HCT116 (cell line): ENCODE measurements around the gene SRGAP2. TPM values are rescaled to one million over a fixed set of nuclear protein-coding genes. Genes with fewer than 3 reads are reported as not detected.
A peak's percentile ranks its signal among the peaks of the same experiment; 100 is the strongest.
"Not testable (repeated sequence)": the region's sequence is repeated elsewhere in the genome, so short reads cannot be mapped to it uniquely, and the experiment has no call there.

ENCODE experiments used
- ATAC-seq: fragments of 200-7000 bp; cut with Tn5 transposase; 2 replicates; pipeline ENCODE4 v1.9.1; 2020; ENCODE audit warnings: mild to moderate bottlenecking, moderate library complexity
- Bru-seq: library from RNA; stranded (reverse); fragments of 400-500 nt; gene quantifications from one replicate; lab custom pipeline; 2021; lab: Mats Ljungman, UMichigan
- BruChase-seq, 2 experiments: library from RNA; stranded (reverse); fragments of 400-500 nt; gene quantifications; one replicate each; lab custom pipeline; 2021; lab: Mats Ljungman, UMichigan
- BruUV-seq: library from RNA; stranded (reverse); fragments of 400-500 nt; replicated peaks from 2 replicates; lab custom pipeline; 2021; lab: Mats Ljungman, UMichigan
- CTCF ChIA-PET: fragments of 300-600 bp; sonication (Branson Sonifier 250); formaldehyde crosslinking; loops from one replicate; lab custom pipeline; 2021; ENCODE audit warnings: antibody characterized with exemption; lab: Charles Lee
- POLR2A ChIA-PET: fragments of 300-600, 350-600 bp; sonication (Branson Sonifier 250); formaldehyde crosslinking; loops from one replicate; lab custom pipeline; 2021; ENCODE audit warnings: antibody characterized with exemption; lab: Charles Lee
- RAD21 ChIA-PET, 2 experiments: fragments of 300-600 bp; sonication (Branson Sonifier 250); formaldehyde crosslinking; loops; one replicate each; lab custom pipeline; 2023; ENCODE audit warnings: low total read pairs in 2 of 2; ENCODE audit not compliant: uncharacterized antibody in 2 of 2, unreplicated experiment in 2 of 2, low non-redundant PET in 1 of 2; lab: Charles Lee
- DNase-seq: peaks from one replicate; pipeline ENCODE4 v3.0.0-alpha.2; 2010; ENCODE audit warnings: low read depth, low spot score
- H2AFZ ChIP-seq: fragments of 200-600 bp; shearing (Covaris generic), sonication (generic); 2 replicates; pipeline ENCODE4 v1.6.1; 2017; ENCODE audit warnings: low read depth, mixed run types, mixed read lengths, antibody characterized with exemption, low read length; ENCODE audit not compliant: poor library complexity, severe bottlenecking
- H3K27ac ChIP-seq: 2 replicates; pipeline ENCODE4 v1.5.1; 2012; ENCODE audit warnings: low read depth, low read length
- H3K27me3 ChIP-seq: fragments of 200-600 bp; sonication (generic); 2 replicates; pipeline ENCODE4 v1.6.1; 2016; ENCODE audit warnings: mixed run types, low read length, mixed read lengths; ENCODE audit not compliant: insufficient read depth
- H3K36me3 ChIP-seq, 2 experiments: fragments of 200-500 bp in 1 of 2; fragments of 200-600 bp in 1 of 2; sonication (Bioruptor generic) in 1 of 2; sonication (generic) in 1 of 2; 2 replicates each; pipeline versions ENCODE4 v1.5.1 to v1.6.1; 2014 to 2016; ENCODE audit warnings: low read length in 2 of 2, inconsistent platforms in 1 of 2, mixed read lengths in 1 of 2, mixed run types in 1 of 2; ENCODE audit not compliant: insufficient read depth in 2 of 2, control insufficient read depth in 1 of 2
- H3K4me1 ChIP-seq, 2 experiments: fragments of 200-600 bp in 1 of 2; sonication (generic) in 1 of 2; 2 replicates each; pipeline versions ENCODE4 v1.5.1 to v1.6.1; 2012 to 2017; ENCODE audit warnings: low read length in 2 of 2, inconsistent platforms in 1 of 2, mild to moderate bottlenecking in 1 of 2, mixed read lengths in 1 of 2, mixed run types in 1 of 2, moderate library complexity in 1 of 2; ENCODE audit not compliant: insufficient read depth in 2 of 2, control insufficient read depth in 1 of 2
- H3K4me2 ChIP-seq: fragments of 200-600 bp; sonication (generic); 2 replicates; pipeline ENCODE4 v1.6.1; 2017; ENCODE audit warnings: mixed run types, low read length, mixed read lengths
- H3K4me3 ChIP-seq, 2 experiments: fragments of 200-600 bp in 1 of 2; sonication (generic) in 1 of 2; replicated peaks in 1 of 2; 2 replicates each; pipeline ENCODE4 v1.5.1; 2011 to 2016; ENCODE audit warnings: low read length in 2 of 2, control low read depth in 1 of 2, low read depth in 1 of 2, mild to moderate bottlenecking in 1 of 2, mixed read lengths in 1 of 2, mixed run types in 1 of 2
- H3K79me2 ChIP-seq: fragments of 200-600 bp; sonication (generic); 2 replicates; pipeline ENCODE4 v1.6.1; 2017; ENCODE audit warnings: mild to moderate bottlenecking, mixed run types, low read length, moderate library complexity, mixed read lengths; ENCODE audit not compliant: insufficient read depth
- H3K9ac ChIP-seq: fragments of 200-600 bp; sonication (generic); 2 replicates; pipeline ENCODE4 v1.6.1; 2016; ENCODE audit warnings: low read length, mixed read lengths
- H3K9me2 ChIP-seq: fragments of 200-600 bp; sonication (generic), shearing (Covaris generic); 2 replicates; pipeline ENCODE4 v1.6.1; 2017; ENCODE audit warnings: mixed run types, mild to moderate bottlenecking, moderate library complexity; ENCODE audit not compliant: insufficient read depth
- H3K9me3 ChIP-seq, 2 experiments: fragments of 200-500 bp in 1 of 2; fragments of 200-600 bp in 1 of 2; sonication (Bioruptor generic) in 1 of 2; sonication (generic) in 1 of 2; 2 replicates each; pipeline ENCODE4 v1.6.1; 2014 to 2017; ENCODE audit warnings: low read length in 2 of 2, mixed read lengths in 2 of 2, inconsistent platforms in 1 of 2, low read depth in 1 of 2, mild to moderate bottlenecking in 1 of 2, mixed run types in 1 of 2, moderate library complexity in 1 of 2; ENCODE audit not compliant: control insufficient read depth in 1 of 2, insufficient read depth in 1 of 2
- H4K20me1 ChIP-seq: fragments of 200-600 bp; sonication (generic), shearing (Covaris generic); 2 replicates; pipeline ENCODE4 v1.6.1; 2017; ENCODE audit warnings: mixed run types, mild to moderate bottlenecking, moderate library complexity; ENCODE audit not compliant: insufficient read depth
- intact Hi-C: fragments of 100-400 bp; cut with micrococcal nuclease; formaldehyde crosslinking; loops from 2 replicates; pipeline ENCODE4 v1.10.0; 2022
- long read RNA-seq: library from polyadenylated mRNA; unstranded; transcript quantifications from one replicate; pipeline ENCODE4 v2.0.0, GENCODE V29; 2021; ENCODE audit not compliant: unreplicated experiment
- polyA plus RNA-seq: library from polyadenylated mRNA; unstranded; fragments of >200 nt; gene quantifications from 2 replicates; pipeline ENCODE4 v1.2.1, GENCODE V29; 2012; ENCODE audit warnings: missing spikeins
- total RNA-seq: library from RNA; stranded (reverse); gene quantifications from one replicate; pipeline ENCODE4 v1.2.1, GENCODE V29; 2021; ENCODE audit not compliant: unreplicated experiment
- TF ChIP-seq, protein P1 (sequence below), 3 experiments: fragments of 200-600 bp in 1 of 3; sonication (generic) in 1 of 3; IDR thresholded peaks in 2 of 3; conservative IDR thresholded peaks in 1 of 3; 2 replicates each; pipeline ENCODE4 v1.5.1; 2012 to 2017; ENCODE audit warnings: low read depth in 2 of 3, low read length in 2 of 3, antibody characterized with exemption in 1 of 3, borderline replicate concordance in 1 of 3, control low read depth in 1 of 3, mild to moderate bottlenecking in 1 of 3, mixed read lengths in 1 of 3, mixed run types in 1 of 3, moderate library complexity in 1 of 3; ENCODE audit not compliant: insufficient read depth in 1 of 3

The SRGAP2 gene
- total RNA-seq (58.2 TPM), Bru-seq, nascent RNA (percentile 69 among the genes with signal in this experiment), BruChase-seq, experiment 1, labeled RNA remaining after a 6-hour chase (percentile 54 among the genes with signal in this experiment), BruChase-seq, experiment 2, labeled RNA remaining after a 2-hour chase (percentile 60 among the genes with signal in this experiment)
- polyA plus RNA-seq = 28.1 and 31.3 TPM in 2 replicates
- long read RNA-seq, partial matches to known transcripts = 3 of 11 reads
- long read RNA-seq, other reads (novel, unspliced or antisense) = 8 of 11 reads

DNA sequence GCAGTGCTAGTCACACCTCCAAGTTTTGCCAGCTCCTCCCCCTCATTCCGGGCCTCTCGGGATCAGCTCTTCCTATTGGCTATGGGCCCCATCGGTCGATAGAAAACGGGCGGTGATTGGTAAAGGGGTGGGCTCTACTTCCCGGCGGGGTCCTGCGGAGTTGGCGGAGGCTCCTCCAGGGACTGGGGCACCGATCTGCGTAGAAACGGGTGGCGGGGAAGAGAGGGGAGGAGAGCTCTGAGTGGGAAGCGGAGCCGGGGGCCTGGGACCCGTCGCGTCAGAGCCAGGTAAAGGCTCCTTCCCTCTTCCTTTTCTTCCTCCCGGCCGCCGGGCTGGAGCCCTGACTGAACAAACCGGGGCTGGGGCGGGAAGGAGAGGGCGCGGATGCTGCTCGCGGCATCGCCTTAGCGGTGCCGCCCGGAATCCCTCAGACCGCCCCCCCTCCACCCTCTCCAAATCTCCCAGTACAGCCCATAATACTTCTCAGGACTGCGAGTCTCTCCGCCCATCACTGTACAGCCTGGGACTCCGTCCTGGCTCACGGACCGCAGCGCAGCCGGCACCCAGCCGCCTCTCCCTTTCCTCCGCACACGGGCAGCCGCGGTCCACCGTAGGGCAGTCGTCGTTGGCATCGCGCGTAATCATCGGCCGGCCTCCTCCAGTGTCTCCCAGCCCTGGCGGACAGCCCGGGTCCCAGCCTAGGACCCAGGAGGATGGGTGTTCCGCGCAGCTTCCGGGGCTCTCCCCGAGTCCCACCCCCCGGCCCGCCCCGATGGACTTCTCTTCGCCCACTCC lies at the start of gene SRGAP2:
Gene SRGAP2 (plus strand): TSS at position 178 of the 795 bp plus-strand sequence. CDS start 2,430 bp downstream, outside the sequence.
- H3K79me2 ChIP-seq, POLR2A ChIA-PET, RAD21 ChIA-PET, H3K9me2 ChIP-seq, H3K9me3 ChIP-seq, H3K4me1 ChIP-seq, H3K36me3 ChIP-seq, H3K27me3 ChIP-seq, intact Hi-C loops, H2AFZ ChIP-seq, CTCF ChIA-PET, H4K20me1 ChIP-seq: not testable (repeated sequence)
- DNase-seq = peak; percentile 15
- BruUV-seq = TSS peak; percentile 60
- ATAC-seq = peak; percentile 75
- H3K9ac ChIP-seq = peak within 1 kb of the TSS; percentile 47; the same call in 1 of the 2 replicates
- H3K4me2 ChIP-seq = peak within 1 kb of the TSS; percentile 48
- peak within 1 kb of the TSS; percentile 48; the same call in 1 of the 2 replicates for H3K27ac ChIP-seq
- peak within 1 kb of the TSS; percentile 45 to 51 for H3K4me3 ChIP-seq

DNA sequence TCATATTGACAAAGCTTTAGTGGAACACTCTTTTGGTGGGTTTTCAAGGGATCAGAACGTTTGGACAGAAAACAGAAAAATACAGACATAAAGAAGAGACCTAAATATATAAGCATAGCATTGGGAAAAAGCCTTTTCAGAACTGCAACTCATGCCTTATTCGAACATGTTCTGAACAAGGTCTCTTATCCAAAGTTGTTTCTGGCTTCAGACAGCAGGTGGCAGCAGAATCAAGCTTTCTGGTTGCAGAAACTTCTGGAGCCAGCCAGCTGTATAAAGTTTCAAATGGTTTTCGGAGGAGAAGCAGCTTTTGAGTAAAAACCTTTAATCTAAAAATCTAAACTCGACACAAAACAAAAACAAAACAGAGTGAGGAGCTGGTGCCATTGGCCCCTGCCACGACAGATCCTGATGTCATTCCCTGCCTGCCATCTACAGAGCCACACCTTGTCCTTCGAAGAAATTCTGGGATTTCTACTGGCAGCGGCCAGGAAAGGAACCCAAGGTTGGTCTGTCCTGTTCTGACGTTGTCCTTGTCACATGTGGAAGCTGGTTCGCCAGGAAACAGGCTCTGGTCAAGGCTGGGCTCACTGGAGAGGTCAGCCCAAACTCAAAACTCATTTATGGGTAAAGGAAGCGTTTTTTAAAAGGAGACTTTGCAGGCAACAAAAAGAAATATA lies 35.9 kb upstream of the SRGAP2 start:
- BruUV-seq, H3K9me3 ChIP-seq: not testable (repeated sequence)

DNA sequence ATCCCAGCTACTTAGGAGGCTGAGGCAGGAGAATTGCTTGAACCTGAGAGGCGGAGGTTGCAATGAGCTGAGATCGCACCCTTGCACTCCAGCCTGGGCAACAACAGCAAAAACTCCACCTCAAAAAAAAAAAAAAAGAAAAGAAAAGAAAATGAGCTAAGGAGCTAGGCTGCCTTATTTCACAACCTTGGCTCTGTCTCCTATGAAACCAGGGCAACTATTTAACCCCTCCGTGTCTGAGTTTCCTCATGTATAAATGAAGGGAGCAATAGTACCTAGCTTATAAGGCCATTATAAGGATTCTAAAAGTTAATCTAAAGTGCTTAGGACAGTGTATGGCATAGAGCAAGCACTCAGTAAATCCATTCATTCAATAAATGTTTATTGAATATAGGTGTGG lies 33.5 kb upstream of the SRGAP2 start:
- BruUV-seq, H3K9me3 ChIP-seq, H3K9me2 ChIP-seq, RAD21 ChIA-PET, H3K79me2 ChIP-seq, H3K4me1 ChIP-seq, ATAC-seq, intact Hi-C loops, H3K4me3 ChIP-seq, H4K20me1 ChIP-seq, H3K27me3 ChIP-seq, CTCF ChIA-PET, H3K36me3 ChIP-seq, H3K9ac ChIP-seq, H2AFZ ChIP-seq, H3K27ac ChIP-seq, DNase-seq, H3K4me2 ChIP-seq, POLR2A ChIA-PET: not testable (repeated sequence)

More for the DNA sequence above, 35.9 kb upstream of the SRGAP2 start:
- H3K27ac ChIP-seq, DNase-seq, H3K4me3 ChIP-seq, H3K9me2 ChIP-seq, H3K4me1 ChIP-seq, H3K79me2 ChIP-seq, H2AFZ ChIP-seq, H3K27me3 ChIP-seq, H3K4me2 ChIP-seq, RAD21 ChIA-PET, CTCF ChIA-PET, H3K36me3 ChIP-seq, intact Hi-C loops, H3K9ac ChIP-seq, POLR2A ChIA-PET, H4K20me1 ChIP-seq: not testable (repeated sequence)
- TF ChIP-seq, protein P1, sequence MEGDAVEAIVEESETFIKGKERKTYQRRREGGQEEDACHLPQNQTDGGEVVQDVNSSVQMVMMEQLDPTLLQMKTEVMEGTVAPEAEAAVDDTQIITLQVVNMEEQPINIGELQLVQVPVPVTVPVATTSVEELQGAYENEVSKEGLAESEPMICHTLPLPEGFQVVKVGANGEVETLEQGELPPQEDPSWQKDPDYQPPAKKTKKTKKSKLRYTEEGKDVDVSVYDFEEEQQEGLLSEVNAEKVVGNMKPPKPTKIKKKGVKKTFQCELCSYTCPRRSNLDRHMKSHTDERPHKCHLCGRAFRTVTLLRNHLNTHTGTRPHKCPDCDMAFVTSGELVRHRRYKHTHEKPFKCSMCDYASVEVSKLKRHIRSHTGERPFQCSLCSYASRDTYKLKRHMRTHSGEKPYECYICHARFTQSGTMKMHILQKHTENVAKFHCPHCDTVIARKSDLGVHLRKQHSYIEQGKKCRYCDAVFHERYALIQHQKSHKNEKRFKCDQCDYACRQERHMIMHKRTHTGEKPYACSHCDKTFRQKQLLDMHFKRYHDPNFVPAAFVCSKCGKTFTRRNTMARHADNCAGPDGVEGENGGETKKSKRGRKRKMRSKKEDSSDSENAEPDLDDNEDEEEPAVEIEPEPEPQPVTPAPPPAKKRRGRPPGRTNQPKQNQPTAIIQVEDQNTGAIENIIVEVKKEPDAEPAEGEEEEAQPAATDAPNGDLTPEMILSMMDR (IDR thresholded peaks at IDR 0.05 in 2 of 3, conservative IDR thresholded peaks at IDR 0.05 in 1 of 3; ENCODE audit: borderline replicate concordance in 1 of 3, insufficient read depth in 1 of 3, low read depth in 2 of 3, low read length in 2 of 3) = 0 out of 6 replicates have a peak, but pooled peaks of 1 of the 3 experiments have one; percentile 7
- ATAC-seq = peak; percentile 89
